G401 (cell line): ENCODE results near the gene TRMT1. TPM values are rescaled to one million over a fixed set of nuclear protein-coding genes. Genes with fewer than 3 reads are reported as not detected.
A peak's percentile ranks its signal among the peaks of the same experiment; 100 is the strongest.
"Not testable (repeated sequence)": the region's sequence is repeated elsewhere in the genome, so short reads cannot be mapped to it uniquely, and the experiment has no call there.

ENCODE experiments used
- DNase-seq: peaks from one replicate; pipeline ENCODE4 v3.0.0-alpha.2; 2015; ENCODE audit warnings: low spot score
- in situ Hi-C: cut with HindIII; loops from 2 replicates; pipeline ENCODE4 v1.10.0; 2016; ENCODE audit warnings: low sequenced_read_pairs, mixed read lengths
- total RNA-seq: library from RNA; depleted of rRNA; stranded (reverse); fragments of >200 nt; shearing (Covaris generic); gene quantifications from 2 replicates; pipeline ENCODE4 v1.2.3, GENCODE V29; 2014

Gene TRMT1
- total RNA-seq, 1 experiment from 2014 or later: 86.8 TPM

DNA sequence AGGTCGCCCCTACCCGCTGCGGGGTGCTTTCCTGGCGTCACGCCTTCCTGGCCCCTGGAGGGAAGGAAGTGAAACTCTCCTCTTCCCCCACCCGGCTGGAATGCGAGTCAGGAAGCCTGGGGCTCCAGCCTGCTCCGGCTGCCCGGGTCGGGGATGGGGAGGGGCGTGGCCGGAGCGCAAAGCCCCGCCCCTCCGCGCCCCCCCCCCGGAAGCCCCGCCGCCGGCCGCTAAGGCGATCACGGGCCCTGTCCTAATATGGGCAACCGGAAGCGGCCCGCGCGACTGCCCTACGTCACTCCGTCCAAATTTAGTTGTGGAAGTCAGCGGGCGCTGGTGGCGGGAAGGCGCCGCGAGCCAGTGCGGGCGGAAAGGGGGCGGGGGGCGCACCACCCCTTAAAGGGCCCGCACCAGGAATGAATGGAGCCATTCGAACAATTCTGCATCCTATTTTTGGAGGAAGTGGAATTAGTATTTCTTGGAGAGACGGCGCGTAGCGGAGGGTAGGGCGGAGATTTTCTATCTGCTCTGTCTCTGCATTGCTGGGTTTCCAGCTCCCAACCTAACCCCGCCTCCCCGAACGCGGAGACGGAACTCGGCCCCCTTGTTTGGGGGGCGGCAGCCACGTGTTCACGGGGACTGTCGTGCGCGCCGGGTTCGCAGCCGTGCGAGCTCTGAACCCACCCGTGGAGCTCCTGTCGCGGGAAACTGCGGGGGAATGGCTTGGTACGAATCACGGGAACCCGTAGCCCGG is 35.2 kb upstream of the TRMT1 start:
- DNase-seq: peak; percentile 97
- in situ Hi-C loops: no loop called here

DNA sequence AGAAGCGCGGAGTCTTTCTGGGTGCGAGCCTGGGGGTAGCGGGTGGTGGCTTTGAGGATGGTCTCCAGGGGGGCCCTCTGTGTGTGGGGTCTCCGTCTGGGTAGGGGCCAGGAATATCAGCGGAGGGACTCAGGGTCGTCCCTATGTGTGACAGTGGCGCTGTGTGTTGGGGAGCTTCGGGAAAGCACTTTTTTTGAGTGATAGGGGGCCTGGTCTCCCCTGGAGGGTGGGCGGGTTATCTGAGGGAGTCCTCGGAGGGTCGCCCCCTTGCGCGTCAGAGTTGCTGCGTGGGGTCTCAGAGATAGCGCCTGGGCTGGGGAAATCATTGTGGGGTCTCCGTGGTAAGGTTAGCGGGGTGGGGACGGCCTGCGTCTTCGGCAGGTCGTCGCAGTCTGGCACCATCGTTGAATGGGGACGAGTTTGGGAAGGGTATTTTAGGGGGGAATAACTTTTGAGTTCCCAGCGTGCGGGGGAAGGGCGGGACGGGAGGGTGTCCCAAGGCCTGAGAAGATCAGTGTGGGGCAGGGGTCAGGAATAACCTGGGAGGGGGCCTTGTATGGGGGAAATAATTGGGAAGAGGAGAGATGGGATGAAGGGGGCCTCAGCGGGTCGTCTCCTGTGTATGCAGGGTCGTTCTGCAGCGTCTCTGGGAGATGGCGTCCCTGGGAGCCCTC is 34.5 kb upstream of the TRMT1 start:
- no peak for DNase-seq
- in situ Hi-C loops: no loop called here

- DNase-seq: peak; percentile 96
- in situ Hi-C loops: no loop called here
Observed at GRCh38 chr19:13150187-13150930, 33.8 kb upstream of the TRMT1 start, which contains the start of the genes IER2 and STX10. IER2 (plus strand) TSS chr19:13150411; CDS start chr19:13153187, 2,776 bp downstream. STX10 (minus strand) TSS chr19:13150375; CDS start chr19:13150173, 202 bp downstream.

DNA sequence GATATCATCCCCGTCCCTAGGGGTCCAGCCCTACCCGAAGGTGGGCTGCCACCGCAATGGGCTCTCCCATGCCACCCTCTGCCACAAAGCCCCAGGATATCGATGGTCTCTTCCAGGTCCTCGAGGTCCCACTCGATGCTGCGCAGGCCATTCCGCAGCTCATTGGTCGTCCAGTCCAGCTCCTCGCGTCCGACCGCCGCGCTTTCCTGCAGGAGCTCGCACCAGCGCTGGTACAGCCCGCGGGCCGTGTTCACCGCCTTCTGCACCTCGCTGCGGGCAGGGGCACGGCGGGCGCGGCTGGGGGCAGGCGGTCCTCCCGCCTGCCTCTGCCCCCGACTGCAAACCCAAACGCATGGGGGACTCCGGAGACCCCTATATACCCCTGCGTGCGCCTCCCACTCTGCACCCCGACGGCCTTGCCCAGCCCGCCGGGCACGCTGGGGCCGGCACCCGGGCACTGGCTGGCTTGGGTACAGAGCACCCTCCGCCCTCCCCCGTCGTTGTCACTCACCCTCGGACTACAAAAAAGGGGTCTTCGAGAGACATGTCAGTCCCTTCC is 33.2 kb upstream of the TRMT1 start:
- DNase-seq: peak; percentile 43
- in situ Hi-C loops: no loop called here

DNA sequence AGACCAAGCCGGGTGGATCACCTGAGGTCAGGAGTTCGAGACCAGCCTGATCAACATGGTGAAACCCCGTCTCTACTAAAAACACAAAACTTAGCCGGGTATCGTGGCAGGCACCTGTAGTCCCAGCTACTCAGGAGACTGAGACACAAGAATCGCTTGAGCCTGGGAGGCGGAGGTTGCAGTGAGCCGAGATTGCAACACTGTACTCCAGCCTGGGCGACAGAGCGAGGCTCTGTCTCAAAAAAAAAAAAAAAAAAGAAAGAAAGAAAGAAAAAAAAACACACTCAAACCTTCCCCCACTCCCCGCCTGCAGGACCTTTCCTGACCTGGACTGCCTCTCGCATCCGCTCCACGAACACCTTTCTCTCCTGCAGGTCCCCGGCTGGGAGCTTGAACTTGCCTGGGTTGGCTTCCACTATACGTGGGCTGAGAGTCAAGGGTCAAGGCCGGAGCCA is 32.7 kb upstream of the TRMT1 start:
- in situ Hi-C loops: not testable (repeated sequence)
- peak; percentile 32 for DNase-seq

DNA sequence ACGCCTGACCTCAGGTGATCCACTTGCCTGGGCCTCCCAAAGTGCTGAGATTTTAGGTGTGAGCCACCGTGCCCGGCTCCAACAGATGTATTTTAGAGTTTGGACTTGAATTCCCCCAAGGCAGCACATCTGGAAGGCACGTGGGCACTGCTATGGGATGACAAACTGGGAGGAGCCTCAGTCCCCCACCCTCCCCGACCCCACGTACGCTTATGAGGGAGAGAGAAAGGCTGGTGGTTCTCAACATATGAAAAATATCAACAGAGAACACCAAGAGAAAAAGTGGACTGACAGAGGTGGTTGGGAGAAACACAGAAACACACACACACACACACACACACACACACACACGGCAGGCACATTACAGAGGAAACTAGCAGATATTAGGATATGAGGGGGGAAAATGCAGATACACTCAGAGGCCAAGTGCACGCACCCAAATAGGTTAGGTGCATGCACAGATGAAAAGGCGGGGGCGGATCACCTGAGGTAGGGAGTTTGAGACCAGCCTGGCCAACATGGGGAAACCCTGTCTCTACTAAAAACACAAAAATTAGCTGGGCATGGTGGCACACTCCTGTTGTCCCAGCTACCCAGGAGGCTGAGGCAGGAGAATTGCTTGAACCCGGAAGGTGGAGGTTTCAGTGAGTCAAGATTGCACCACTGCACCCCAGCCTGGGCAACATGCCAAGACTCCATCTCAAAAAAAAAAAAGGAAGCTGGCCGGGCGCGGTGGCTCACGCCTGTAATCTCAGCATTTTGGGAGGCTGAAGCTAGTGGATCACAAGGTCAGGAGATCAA is 30.4 kb upstream of the TRMT1 start:
- DNase-seq: no peak
- in situ Hi-C loops: no loop called here

DNA sequence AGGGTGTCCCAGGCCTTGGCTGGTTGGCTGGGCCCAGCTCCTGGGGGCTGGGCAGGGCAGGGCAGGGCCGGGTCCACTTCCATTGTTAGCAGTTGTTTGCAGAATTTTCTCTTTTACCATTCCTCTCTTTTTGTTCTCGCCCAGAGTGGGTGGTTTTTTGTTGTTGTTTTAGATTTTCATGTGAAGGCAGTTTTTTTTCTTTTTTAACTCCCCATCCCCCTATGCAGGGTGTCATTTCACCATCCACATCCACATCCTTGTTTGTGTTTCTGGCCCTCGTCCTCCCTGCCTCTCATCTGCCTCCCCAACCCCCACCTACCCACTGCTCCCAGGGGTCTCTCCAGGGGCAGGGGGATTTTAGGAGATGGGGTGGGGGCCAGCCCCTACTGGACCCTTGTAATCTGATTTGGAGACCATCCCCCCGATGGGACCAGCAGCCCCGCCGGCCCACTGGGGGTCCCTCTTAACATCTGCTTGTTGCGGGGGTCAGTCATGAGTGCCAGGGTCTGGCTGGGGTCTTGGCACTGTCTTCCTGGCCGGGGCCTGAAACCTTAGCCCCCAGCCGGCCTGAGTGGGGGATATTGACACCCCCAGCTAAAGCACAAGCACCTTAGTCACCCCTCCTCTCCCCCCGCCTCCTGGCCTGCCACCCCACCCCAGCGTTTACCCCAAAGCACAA is 23.2 kb upstream of the TRMT1 start:
- in situ Hi-C loops: no loop called here

GRCh38 chr19:13138916-13139198 is 22.3 kb upstream of the TRMT1 start:
- in situ Hi-C loops: no loop called here
- no peak for DNase-seq

More for the DNA sequence above, 23.2 kb upstream of the TRMT1 start:
- DNase-seq: no peak

- DNase-seq: no peak
- in situ Hi-C loops: no loop called here
Observed at GRCh38 chr19:13138171-13138915, 21.8 kb upstream of the TRMT1 start.

- in situ Hi-C loops: no loop called here
- DNase-seq: no peak
Observed at GRCh38 chr19:13137290-13137794, 20.8 kb upstream of the TRMT1 start.

GRCh38 chr19:13135068-13136062 is 18.8 kb upstream of the TRMT1 start:
- in situ Hi-C loops: no loop called here
- peak; percentile 53 for DNase-seq

GRCh38 chr19:13134626-13135025 is 18.1 kb upstream of the TRMT1 start:
- peak; percentile 36 for DNase-seq

GRCh38 chr19:13133241-13133870 is 16.8 kb upstream of the TRMT1 start:
- no peak for DNase-seq
- in situ Hi-C loops: no loop called here

More at GRCh38 chr19:13134626-13135025, 18.1 kb upstream of the TRMT1 start:
- in situ Hi-C loops: no loop called here

DNA sequence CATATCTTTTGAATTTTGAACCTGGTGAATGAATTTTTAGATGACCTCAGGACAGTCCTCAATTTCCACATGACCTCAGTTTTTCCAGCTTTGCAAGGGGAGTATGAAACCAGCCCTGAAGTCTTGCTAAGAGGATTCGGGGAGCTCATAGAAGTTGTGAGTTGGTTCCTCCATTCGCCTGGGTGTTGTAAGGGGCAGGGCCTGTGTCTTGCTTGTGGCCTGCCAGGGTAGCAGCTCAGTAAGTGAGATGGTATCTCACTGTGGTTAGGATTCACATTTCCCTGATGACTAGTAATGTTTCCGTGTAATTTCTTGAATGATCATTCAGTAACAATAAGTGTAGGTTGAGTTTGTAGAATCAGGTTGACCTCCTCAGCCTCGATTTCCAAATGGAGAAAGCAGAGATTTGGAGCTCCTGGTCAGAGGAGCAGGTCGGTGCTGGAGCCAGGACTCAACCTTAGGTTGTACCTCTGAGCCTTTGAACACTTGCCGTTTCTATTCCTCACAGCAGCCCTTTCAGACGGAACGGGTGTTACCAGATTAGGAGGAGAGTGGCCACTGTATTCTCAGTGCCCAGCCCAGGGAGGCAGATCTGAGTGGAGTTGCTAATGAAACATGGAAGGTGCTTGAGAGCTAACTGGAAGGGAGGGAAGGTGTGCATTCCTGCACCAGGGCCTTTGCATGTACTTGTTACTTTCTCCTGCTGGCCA is 16.1 kb upstream of the TRMT1 start:
- in situ Hi-C loops: no loop called here
- no peak for DNase-seq

DNA sequence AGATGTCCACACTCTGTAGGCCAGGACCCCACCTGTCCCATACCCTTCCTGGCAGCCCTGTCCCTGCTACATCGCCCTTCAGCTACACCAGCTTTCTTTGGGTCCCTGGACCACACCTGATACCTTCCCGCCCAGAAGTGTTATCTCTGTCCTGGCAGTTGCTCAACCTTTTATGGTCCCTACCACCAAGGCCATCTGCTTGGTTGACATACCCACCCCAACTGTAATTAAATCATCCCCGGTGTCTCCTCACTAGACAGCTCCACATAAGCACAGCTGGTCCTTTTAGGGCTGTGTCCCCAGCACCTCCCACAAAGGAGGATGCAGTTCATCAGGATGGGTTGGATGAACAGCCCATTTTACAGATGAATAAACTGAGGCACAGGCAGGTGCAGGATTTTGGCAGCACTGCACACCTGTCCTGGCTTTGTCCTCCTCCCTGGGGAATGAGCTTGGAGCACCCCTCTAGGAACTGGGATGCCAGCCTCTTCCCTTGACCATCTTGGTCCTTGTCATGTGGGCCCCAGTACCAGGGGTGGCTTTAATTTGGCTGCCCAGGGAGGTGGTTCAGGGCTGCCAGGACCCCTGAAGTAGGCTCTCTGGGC is 14.4 kb upstream of the TRMT1 start:
- in situ Hi-C loops: no loop called here
- no peak for DNase-seq
